ENCODE measurements around the gene NLK. TPM values are rescaled to one million over a fixed set of nuclear protein-coding genes. Genes with fewer than 3 reads are reported as not detected.
A peak's percentile ranks its signal among the peaks of the same experiment; 100 is the strongest.

Gene NLK
- total and polyA plus RNA-seq, 2 of the 4 experiments (the other 2 are of a cell fraction): 15.3 to 23.3 TPM

DNA sequence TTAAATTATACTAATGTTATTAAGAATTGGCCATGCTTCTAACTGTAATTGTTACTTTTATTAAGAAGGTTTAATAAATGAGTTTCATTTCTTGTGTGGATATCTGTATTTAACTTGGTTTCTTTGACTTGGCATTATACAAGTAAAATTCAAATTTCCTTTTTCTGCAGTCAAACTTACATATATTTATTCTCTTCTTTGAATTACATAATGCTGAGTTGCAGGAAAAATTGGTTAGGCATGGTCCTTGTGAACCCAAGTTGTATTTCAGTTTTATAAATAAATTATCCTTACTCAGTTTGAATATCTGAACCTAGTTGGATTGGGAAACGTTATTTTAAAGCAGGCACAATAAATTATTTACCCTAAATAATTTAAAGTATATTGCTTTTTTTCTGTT lies 54.8 kb downstream of the NLK start:
- no peak overlapping the region for H2BK20ac ChIP-seq (ENCODE audit: low read depth, low read length)
- H2AFZ ChIP-seq (replicated peaks; ENCODE audit: low read length, poor library complexity): no peak overlapping the region
- dilution Hi-C loops (cut with HindIII; ENCODE audit: low sequenced_read_pairs, unreplicated experiment): no loop called here
- H3K4me1 ChIP-seq (ENCODE audit: control insufficient read depth, insufficient read depth, low read length): 0 out of 2 replicates have a peak, but pooled peaks cover 1% of the 10 kb centered on the region
- no peak overlapping the region for H4K5ac ChIP-seq (ENCODE audit: low read depth, low read length)
- H2BK15ac ChIP-seq (ENCODE audit: low read depth, low read length): no peak overlapping the region
- no peaks in the 10 kb centered on the region for H3K36me3 ChIP-seq (ENCODE audit: control insufficient read depth, insufficient read depth, low read length)
- ChIA-PET CTCF (no interaction called here), POLR2A (ENCODE audit: unreplicated experiment) (no interaction called here)
- in situ Hi-C loops (cut with MboI; ENCODE audit: low sequenced_read_pairs): no loop called here
- no CpG with 5 or more reads among the region's 1 CpG for WGBS, 2 experiments (ENCODE audit: extremely low coverage in 2 of 2, insufficient read length in 1 of 2)
- no peak overlapping the region for H3K4me3 ChIP-seq (ENCODE audit: insufficient read depth, low read depth, low read length)
- H2AK9ac ChIP-seq (replicated peaks; ENCODE audit: low read depth, low read length, poor library complexity): no peak overlapping the region
- no peak overlapping the region for H3K14ac ChIP-seq (replicated peaks; ENCODE audit: low read depth, low read length)
- H4K91ac ChIP-seq (ENCODE audit: insufficient read depth, low read depth, low read length): no peak overlapping the region
- H3K4ac ChIP-seq (ENCODE audit: low read depth, low read length): no peak overlapping the region
- no peak for ATAC-seq (ENCODE audit: low read depth)
- no peak overlapping the region for H2BK5ac ChIP-seq (ENCODE audit: low read depth, low read length, poor library complexity, severe bottlenecking)
- TF ChIP-seq MXI1 (IDR thresholded peaks at IDR 0.05; ENCODE audit: borderline replicate concordance, low read depth, low read length): no peak
- no peak for TF ChIP-seq NFE2L2 (IDR thresholded peaks at IDR 0.05; ENCODE audit: low read depth, low read length)
- TF ChIP-seq, protein P1, sequence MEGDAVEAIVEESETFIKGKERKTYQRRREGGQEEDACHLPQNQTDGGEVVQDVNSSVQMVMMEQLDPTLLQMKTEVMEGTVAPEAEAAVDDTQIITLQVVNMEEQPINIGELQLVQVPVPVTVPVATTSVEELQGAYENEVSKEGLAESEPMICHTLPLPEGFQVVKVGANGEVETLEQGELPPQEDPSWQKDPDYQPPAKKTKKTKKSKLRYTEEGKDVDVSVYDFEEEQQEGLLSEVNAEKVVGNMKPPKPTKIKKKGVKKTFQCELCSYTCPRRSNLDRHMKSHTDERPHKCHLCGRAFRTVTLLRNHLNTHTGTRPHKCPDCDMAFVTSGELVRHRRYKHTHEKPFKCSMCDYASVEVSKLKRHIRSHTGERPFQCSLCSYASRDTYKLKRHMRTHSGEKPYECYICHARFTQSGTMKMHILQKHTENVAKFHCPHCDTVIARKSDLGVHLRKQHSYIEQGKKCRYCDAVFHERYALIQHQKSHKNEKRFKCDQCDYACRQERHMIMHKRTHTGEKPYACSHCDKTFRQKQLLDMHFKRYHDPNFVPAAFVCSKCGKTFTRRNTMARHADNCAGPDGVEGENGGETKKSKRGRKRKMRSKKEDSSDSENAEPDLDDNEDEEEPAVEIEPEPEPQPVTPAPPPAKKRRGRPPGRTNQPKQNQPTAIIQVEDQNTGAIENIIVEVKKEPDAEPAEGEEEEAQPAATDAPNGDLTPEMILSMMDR (conservative IDR thresholded peaks at IDR 0.05; ENCODE audit: low read depth, low read length): no peak
- TF ChIP-seq, protein P2, sequence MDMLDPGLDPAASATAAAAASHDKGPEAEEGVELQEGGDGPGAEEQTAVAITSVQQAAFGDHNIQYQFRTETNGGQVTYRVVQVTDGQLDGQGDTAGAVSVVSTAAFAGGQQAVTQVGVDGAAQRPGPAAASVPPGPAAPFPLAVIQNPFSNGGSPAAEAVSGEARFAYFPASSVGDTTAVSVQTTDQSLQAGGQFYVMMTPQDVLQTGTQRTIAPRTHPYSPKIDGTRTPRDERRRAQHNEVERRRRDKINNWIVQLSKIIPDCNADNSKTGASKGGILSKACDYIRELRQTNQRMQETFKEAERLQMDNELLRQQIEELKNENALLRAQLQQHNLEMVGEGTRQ (IDR thresholded peaks at IDR 0.05; ENCODE audit: low read depth, low read length): no peak
- no peak for TF ChIP-seq BHLHE40 (IDR thresholded peaks at IDR 0.05; ENCODE audit: low read depth, low read length)
- TF ChIP-seq RFX5 (IDR thresholded peaks at IDR 0.05; ENCODE audit: low read depth, low read length): no peak
- TF ChIP-seq MAFK (IDR thresholded peaks at IDR 0.05; ENCODE audit: low read depth, low read length): 0 out of 2 replicates have a peak, but pooled peaks have one; percentile 17
- no peak overlapping the region for H2BK120ac ChIP-seq (ENCODE audit: low read depth, low read length)
- no peak for DNase-seq
- H3K18ac ChIP-seq (ENCODE audit: low read depth, low read length): no peak overlapping the region
- H3K27me3 ChIP-seq (ENCODE audit: control insufficient read depth, insufficient read depth, low read length): no peaks in the 10 kb centered on the region
- no peak overlapping the region for H4K8ac ChIP-seq (ENCODE audit: low read depth in 2 of 2, low read length in 2 of 2)
- no peak overlapping the region for H3K56ac ChIP-seq (ENCODE audit: extremely low read depth, insufficient read depth, low read length)
- H3K4me2 ChIP-seq (ENCODE audit: low read depth, low read length): no peak overlapping the region
- BruUV-seq (replicated peaks): no TSS peak
- no peak overlapping the region for H3K23ac ChIP-seq (ENCODE audit: low read depth, low read length)
- H3K27ac ChIP-seq (ENCODE audit: insufficient read depth, low read length): no peak overlapping the region
- H2AK5ac ChIP-seq (ENCODE audit: low read depth, low read length): no peak overlapping the region
- peaks cover 12 to 50% of the 10 kb centered on the region in 2 experiments for H3K79me1 ChIP-seq (ENCODE audit: low read depth in 1 of 2, low read length in 2 of 2)
- peaks cover 31% of the 10 kb centered on the region for H4K20me1 ChIP-seq (ENCODE audit: insufficient read depth, low read length)
- intact Hi-C loops (cut with micrococcal nuclease): no loop called here
- no peaks in the 10 kb centered on the region for H3K9me1 ChIP-seq (ENCODE audit: insufficient read depth, low read length)
- no peaks in the 10 kb centered on the region for H3K9me3 ChIP-seq (ENCODE audit: control insufficient read depth, insufficient read depth, low read length)
- H3K9ac ChIP-seq (ENCODE audit: low read depth, low read length): no peak overlapping the region

Measured in IMR-90 (cell line).